K562 (cell line): Measurements from ENCODE around the gene PITX1. TPM values are rescaled to one million over a fixed set of nuclear protein-coding genes. Genes with fewer than 3 reads are reported as not detected.

Source experiments
- ARID1B ChIP-seq: fragments of 450-650 bp; IDR thresholded peaks from 2 replicates; pipeline ENCODE4 v1.6.1; 2016; ENCODE audit warnings: antibody characterized with exemption, mild to moderate bottlenecking, inconsistent platforms
- ESRRA ChIP-seq: fragments of 450-650 bp; IDR thresholded peaks from 2 replicates; pipeline ENCODE4 v1.6.1; 2014; ENCODE audit warnings: low read depth, mild to moderate bottlenecking, moderate library complexity, borderline replicate concordance
- REST ChIP-seq, 2 experiments: fragments of 450-650 bp; formaldehyde crosslinking in 1 of 2; IDR thresholded peaks; 2 replicates each; pipeline versions ENCODE4 v1.4.0 to v1.6.1; 2014 to 2020; ENCODE audit warnings: mild to moderate bottlenecking in 2 of 2, borderline replicate concordance in 1 of 2, low read depth in 1 of 2
- YY1 ChIP-seq, 3 experiments: IDR thresholded peaks; 2 replicates each; pipeline ENCODE4 v1.6.1; 2011; ENCODE audit warnings: low read length in 2 of 3, mild to moderate bottlenecking in 2 of 3, moderate library complexity in 2 of 3, borderline replicate concordance in 1 of 3, control low read depth in 1 of 3, low read depth in 1 of 3; ENCODE audit not compliant: insufficient read depth in 3 of 3, insufficient replicate concordance in 2 of 3, control insufficient read depth in 1 of 3, insufficient read length in 1 of 3; ENCODE audit errors: extremely low read depth in 1 of 3
- ZNF277 ChIP-seq: fragments of 250-450 bp; sonication (Bioruptor Pico); IDR thresholded peaks from 2 replicates; pipeline ENCODE4 v1.8.0; 2022; ENCODE audit warnings: inconsistent platforms, mild to moderate bottlenecking, moderate library complexity, borderline replicate concordance
- polyA plus RNA-seq, 8 experiments: library from polyadenylated mRNA; depleted of rRNA in 4 of 8; stranded (reverse) in 5 of 8; unstranded in 3 of 8; fragments of >200 nt; fragmentation: Nextera tagmentation in 2 of 8; fragmentation: Illumina TruSeq in 1 of 8; extraction: Ambion mirVana in 2 of 8; extraction: Trizol in 1 of 8; gene quantifications; 2 replicates each; pipeline versions ENCODE4 v1.2.1 to v1.2.3, GENCODE V29; 2011 to 2014; ENCODE audit warnings: inconsistent platforms in 1 of 8, missing spikeins in 1 of 8
- total RNA-seq, 7 experiments: library from RNA; depleted of rRNA in 6 of 7; stranded (reverse); fragments of >200 nt in 6 of 7; fragmentation: Illumina TruSeq in 2 of 7; extraction: Trizol in 2 of 7; gene quantifications; 2 replicates each; pipeline versions ENCODE4 v1.2.1 to v1.2.3, GENCODE V29; 2011 to 2021; ENCODE audit warnings: low replicate concordance in 1 of 7

PITX1 gene
- total and polyA plus RNA-seq, 9 of the 15 experiments (the other 6 are each of a cell fraction or from before 2014, with no cell fraction given), result 0.13 to 88.2 (median 24.9) TPM

- no peak for TF ChIP-seq YY1 (IDR thresholded peaks at IDR 0.05; ENCODE audit: borderline replicate concordance in 1 of 3, control insufficient read depth in 1 of 3, extremely low read depth in 1 of 3, insufficient read depth in 3 of 3, insufficient read length in 1 of 3, insufficient replicate concordance in 2 of 3, low read depth in 1 of 3, low read length in 2 of 3)
- TF ChIP-seq ARID1B, result no peak
- TF ChIP-seq ZNF277, result no peak
- no peak for TF ChIP-seq REST (IDR thresholded peaks at IDR 0.05; ENCODE audit: borderline replicate concordance)
- TF ChIP-seq REST (CRISPR knock-in tag; IDR thresholded peaks at IDR 0.05; ENCODE audit: low read depth), result no peak
- no peak for TF ChIP-seq ESRRA
Measured at GRCh38 chr5:135066781-135067180, 32.8 kb upstream of the PITX1 start (continued).
